Measurements from ENCODE around the gene COL12A1. TPM values are rescaled to one million over a fixed set of nuclear protein-coding genes. Genes with fewer than 3 reads are reported as not detected.
A peak's percentile ranks its signal among the peaks of the same experiment; 100 is the strongest.

Gene COL12A1
- total and polyA plus RNA-seq, 2 donors (not counting 1 experiment from before 2014, with no cell fraction given), result 1,023 to 1,075 TPM

DNA sequence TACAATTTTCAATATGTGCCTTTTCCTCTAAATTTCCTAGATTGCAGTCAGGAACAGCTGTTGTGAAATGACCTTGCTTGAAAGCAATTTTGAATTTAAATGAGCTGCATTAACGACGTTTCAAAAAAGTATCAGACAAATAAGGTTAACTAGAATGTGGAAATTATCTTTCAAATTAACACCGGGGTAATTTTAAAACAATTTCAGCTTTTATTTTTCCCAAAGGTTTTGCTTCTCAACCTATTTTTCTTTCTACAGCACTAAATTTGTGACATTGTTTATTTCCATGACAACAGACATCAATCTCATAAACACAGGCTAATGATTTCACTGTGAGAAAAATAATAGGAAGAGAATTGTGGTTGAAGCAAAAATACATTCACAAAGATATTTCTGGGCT, 38.5 kb downstream of the COL12A1 start:
- no peaks in the 10 kb centered on the region for H4K20me1 ChIP-seq (ENCODE audit: control insufficient read depth, extremely low read depth, insufficient read depth, low read length)
- H3K4me1 ChIP-seq (ENCODE audit: control insufficient read depth, extremely low read depth, insufficient read depth, low read length), result peaks cover 3% of the 10 kb centered on the region
- H2AFZ ChIP-seq (ENCODE audit: low read length), result no peak overlapping the region
- H3K27me3 ChIP-seq (ENCODE audit: control insufficient read depth, insufficient read depth, low read length), result no peaks in the 10 kb centered on the region
- TF ChIP-seq, protein P1, sequence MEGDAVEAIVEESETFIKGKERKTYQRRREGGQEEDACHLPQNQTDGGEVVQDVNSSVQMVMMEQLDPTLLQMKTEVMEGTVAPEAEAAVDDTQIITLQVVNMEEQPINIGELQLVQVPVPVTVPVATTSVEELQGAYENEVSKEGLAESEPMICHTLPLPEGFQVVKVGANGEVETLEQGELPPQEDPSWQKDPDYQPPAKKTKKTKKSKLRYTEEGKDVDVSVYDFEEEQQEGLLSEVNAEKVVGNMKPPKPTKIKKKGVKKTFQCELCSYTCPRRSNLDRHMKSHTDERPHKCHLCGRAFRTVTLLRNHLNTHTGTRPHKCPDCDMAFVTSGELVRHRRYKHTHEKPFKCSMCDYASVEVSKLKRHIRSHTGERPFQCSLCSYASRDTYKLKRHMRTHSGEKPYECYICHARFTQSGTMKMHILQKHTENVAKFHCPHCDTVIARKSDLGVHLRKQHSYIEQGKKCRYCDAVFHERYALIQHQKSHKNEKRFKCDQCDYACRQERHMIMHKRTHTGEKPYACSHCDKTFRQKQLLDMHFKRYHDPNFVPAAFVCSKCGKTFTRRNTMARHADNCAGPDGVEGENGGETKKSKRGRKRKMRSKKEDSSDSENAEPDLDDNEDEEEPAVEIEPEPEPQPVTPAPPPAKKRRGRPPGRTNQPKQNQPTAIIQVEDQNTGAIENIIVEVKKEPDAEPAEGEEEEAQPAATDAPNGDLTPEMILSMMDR (conservative IDR thresholded peaks at IDR 0.05 in 1 of 2, IDR thresholded peaks at IDR 0.05 in 1 of 2; ENCODE audit: low read depth in 1 of 2, low read length in 2 of 2), result no peak
- no peak for TF ChIP-seq EZH2 (IDR thresholded peaks at IDR 0.05; ENCODE audit: low read length, missing control alignments)
- DNase-seq (ENCODE audit: low read depth in 2 of 2), result no peak
- no peaks in the 10 kb centered on the region for H3K9me3 ChIP-seq (ENCODE audit: control insufficient read depth, insufficient read depth, low read depth, low read length)
- H3K4me2 ChIP-seq (ENCODE audit: extremely low read depth, insufficient read depth, low read length), result no peak overlapping the region
- H3K36me3 ChIP-seq (ENCODE audit: control insufficient read depth, insufficient read depth, low read length), result peaks cover 10% of the 10 kb centered on the region
- peaks cover 47% of the 10 kb centered on the region for H3K79me2 ChIP-seq (ENCODE audit: control insufficient read depth, insufficient read depth, low read length)
- H3K27ac ChIP-seq (ENCODE audit: insufficient read depth, low read length), result peak overlapping the region; percentile 6
- no peak overlapping the region for H3K9ac ChIP-seq (ENCODE audit: insufficient read depth, low read length)
- no peak overlapping the region for H3K4me3 ChIP-seq (replicated peaks in 1 of 4; ENCODE audit: control extremely low read depth in 1 of 4, insufficient read depth in 1 of 4, low read depth in 3 of 4, low read length in 4 of 4)

DNA sequence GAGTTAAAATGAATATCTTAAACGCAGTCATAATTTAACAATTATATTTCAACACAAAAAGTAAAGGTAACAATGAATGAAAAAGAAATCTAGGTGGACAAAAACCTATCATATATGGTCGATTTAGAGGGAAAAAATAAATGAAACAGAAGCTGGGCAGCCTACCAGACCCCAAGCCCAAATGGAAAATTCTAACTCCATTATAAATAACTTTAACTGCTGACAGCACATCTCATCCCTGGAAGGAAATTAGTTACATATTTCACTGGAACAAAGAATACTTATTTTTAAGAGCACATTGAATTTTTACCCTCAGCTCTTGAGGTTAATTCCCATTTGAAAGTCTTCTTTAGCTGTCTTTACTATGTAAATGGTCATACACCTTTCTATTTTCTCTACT, 39.1 kb downstream of the COL12A1 start:
- H3K36me3 ChIP-seq (ENCODE audit: control insufficient read depth, insufficient read depth, low read length), result peaks cover 10% of the 10 kb centered on the region
- H4K20me1 ChIP-seq (ENCODE audit: control insufficient read depth, extremely low read depth, insufficient read depth, low read length), result no peaks in the 10 kb centered on the region
- no peak overlapping the region for H3K9ac ChIP-seq (ENCODE audit: insufficient read depth, low read length)
- H3K79me2 ChIP-seq (ENCODE audit: control insufficient read depth, insufficient read depth, low read length), result peaks cover 51% of the 10 kb centered on the region
- no peak for TF ChIP-seq EZH2 (IDR thresholded peaks at IDR 0.05; ENCODE audit: low read length, missing control alignments)
- TF ChIP-seq, protein P1 (conservative IDR thresholded peaks at IDR 0.05 in 1 of 2, IDR thresholded peaks at IDR 0.05 in 1 of 2; ENCODE audit: low read depth in 1 of 2, low read length in 2 of 2), result no peak
- no peak overlapping the region for H3K4me2 ChIP-seq (ENCODE audit: extremely low read depth, insufficient read depth, low read length)
- H3K4me1 ChIP-seq (ENCODE audit: control insufficient read depth, extremely low read depth, insufficient read depth, low read length), result peaks cover 3% of the 10 kb centered on the region
- H2AFZ ChIP-seq (ENCODE audit: low read length), result no peak overlapping the region
- peak overlapping the region; percentile 6 for H3K27ac ChIP-seq (ENCODE audit: insufficient read depth, low read length)
- H3K9me3 ChIP-seq (ENCODE audit: control insufficient read depth, insufficient read depth, low read depth, low read length), result no peaks in the 10 kb centered on the region
- no peaks in the 10 kb centered on the region for H3K27me3 ChIP-seq (ENCODE audit: control insufficient read depth, insufficient read depth, low read length)
- no peak for DNase-seq (ENCODE audit: low read depth in 2 of 2)
- no peak overlapping the region for H3K4me3 ChIP-seq (replicated peaks in 1 of 4; ENCODE audit: control extremely low read depth in 1 of 4, insufficient read depth in 1 of 4, low read depth in 3 of 4, low read length in 4 of 4)

DNA sequence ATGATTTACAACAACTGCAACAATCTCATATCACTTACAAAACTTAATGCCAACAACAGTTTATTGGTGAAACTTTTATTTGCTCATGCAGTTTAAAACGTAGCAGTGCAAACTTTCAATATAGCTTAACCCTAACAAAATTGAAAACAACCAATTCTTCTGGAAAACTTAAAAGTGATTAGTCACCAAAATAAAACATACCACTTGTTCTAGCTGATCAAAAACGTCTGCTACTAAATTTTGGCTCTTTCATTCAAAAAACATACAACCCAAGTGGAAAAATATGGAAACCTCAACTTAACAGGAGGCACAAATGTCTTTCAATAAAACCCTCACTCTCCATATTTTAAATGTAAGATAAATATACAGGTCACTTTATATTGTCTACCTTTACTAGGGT, 39.6 kb downstream of the COL12A1 start:
- peaks cover 52% of the 10 kb centered on the region for H3K79me2 ChIP-seq (ENCODE audit: control insufficient read depth, insufficient read depth, low read length)
- DNase-seq (ENCODE audit: low read depth in 2 of 2), result no peak
- peaks cover 3% of the 10 kb centered on the region for H3K4me1 ChIP-seq (ENCODE audit: control insufficient read depth, extremely low read depth, insufficient read depth, low read length)
- H3K27ac ChIP-seq (ENCODE audit: insufficient read depth, low read length), result no peak overlapping the region
- H3K4me2 ChIP-seq (ENCODE audit: extremely low read depth, insufficient read depth, low read length), result no peak overlapping the region
- peaks cover 10% of the 10 kb centered on the region for H3K36me3 ChIP-seq (ENCODE audit: control insufficient read depth, insufficient read depth, low read length)
- no peak overlapping the region for H3K4me3 ChIP-seq (replicated peaks in 1 of 4; ENCODE audit: control extremely low read depth in 1 of 4, insufficient read depth in 1 of 4, low read depth in 3 of 4, low read length in 4 of 4)
- H2AFZ ChIP-seq (ENCODE audit: low read length), result no peak overlapping the region
- H3K9ac ChIP-seq (ENCODE audit: insufficient read depth, low read length), result no peak overlapping the region
- TF ChIP-seq EZH2 (IDR thresholded peaks at IDR 0.05; ENCODE audit: low read length, missing control alignments), result no peak
- TF ChIP-seq, protein P1 (conservative IDR thresholded peaks at IDR 0.05 in 1 of 2, IDR thresholded peaks at IDR 0.05 in 1 of 2; ENCODE audit: low read depth in 1 of 2, low read length in 2 of 2), result no peak
- H4K20me1 ChIP-seq (ENCODE audit: control insufficient read depth, extremely low read depth, insufficient read depth, low read length), result no peaks in the 10 kb centered on the region
- no peaks in the 10 kb centered on the region for H3K27me3 ChIP-seq (ENCODE audit: control insufficient read depth, insufficient read depth, low read length)
- no peaks in the 10 kb centered on the region for H3K9me3 ChIP-seq (ENCODE audit: control insufficient read depth, insufficient read depth, low read depth, low read length)
